ENCODE results near the gene BTNL3.
"Not testable (repeated sequence)": the region's sequence is repeated elsewhere in the genome, so short reads cannot be mapped to it uniquely, and the experiment has no call there.

BTNL3 gene, protein sequence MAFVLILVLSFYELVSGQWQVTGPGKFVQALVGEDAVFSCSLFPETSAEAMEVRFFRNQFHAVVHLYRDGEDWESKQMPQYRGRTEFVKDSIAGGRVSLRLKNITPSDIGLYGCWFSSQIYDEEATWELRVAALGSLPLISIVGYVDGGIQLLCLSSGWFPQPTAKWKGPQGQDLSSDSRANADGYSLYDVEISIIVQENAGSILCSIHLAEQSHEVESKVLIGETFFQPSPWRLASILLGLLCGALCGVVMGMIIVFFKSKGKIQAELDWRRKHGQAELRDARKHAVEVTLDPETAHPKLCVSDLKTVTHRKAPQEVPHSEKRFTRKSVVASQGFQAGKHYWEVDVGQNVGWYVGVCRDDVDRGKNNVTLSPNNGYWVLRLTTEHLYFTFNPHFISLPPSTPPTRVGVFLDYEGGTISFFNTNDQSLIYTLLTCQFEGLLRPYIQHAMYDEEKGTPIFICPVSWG

DNA sequence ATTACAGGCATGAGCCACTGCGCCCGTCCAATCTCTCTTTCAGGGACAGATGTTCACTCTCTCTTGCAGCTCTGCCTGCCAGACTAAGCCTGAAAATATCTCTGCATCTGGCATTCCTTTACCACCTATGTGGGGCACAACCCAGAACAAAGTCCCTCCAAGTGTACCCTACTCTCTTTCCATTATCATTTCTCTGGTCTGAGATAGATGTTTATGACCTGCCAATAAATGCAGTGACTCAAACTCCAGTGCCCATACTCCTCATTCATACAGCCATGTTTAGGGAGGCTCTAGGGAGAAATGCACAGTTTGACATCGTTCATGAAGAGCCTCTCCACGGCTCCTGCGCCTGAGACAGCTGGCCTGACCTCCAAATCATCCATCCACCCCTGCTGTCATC lies at the start of gene BTNL3:
Gene BTNL3, plus strand, starts transcription at position 255 of the 400 bp plus-strand sequence. CDS start 183 bp downstream, outside the sequence.
- DNase-seq: no peak
- intact Hi-C loops (cut with DNase I): no loop called here

DNA sequence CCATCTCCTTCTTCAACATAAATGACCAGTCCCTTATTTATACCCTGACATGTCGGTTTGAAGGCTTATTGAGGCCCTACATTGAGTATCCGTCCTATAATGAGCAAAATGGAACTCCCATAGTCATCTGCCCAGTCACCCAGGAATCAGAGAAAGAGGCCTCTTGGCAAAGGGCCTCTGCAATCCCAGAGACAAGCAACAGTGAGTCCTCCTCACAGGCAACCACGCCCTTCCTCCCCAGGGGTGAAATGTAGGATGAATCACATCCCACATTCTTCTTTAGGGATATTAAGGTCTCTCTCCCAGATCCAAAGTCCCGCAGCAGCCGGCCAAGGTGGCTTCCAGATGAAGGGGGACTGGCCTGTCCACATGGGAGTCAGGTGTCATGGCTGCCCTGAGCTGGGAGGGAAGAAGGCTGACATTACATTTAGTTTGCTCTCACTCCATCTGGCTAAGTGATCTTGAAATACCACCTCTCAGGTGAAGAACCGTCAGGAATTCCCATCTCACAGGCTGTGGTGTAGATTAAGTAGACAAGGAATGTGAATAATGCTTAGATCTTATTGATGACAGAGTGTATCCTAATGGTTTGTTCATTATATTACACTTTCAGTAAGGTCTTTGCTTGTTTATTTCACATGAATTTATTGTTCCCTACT lies 38.2 kb upstream of the BTNL3 start:
- intact Hi-C loops (cut with DNase I): no loop called here
- DNase-seq: no peak

DNA sequence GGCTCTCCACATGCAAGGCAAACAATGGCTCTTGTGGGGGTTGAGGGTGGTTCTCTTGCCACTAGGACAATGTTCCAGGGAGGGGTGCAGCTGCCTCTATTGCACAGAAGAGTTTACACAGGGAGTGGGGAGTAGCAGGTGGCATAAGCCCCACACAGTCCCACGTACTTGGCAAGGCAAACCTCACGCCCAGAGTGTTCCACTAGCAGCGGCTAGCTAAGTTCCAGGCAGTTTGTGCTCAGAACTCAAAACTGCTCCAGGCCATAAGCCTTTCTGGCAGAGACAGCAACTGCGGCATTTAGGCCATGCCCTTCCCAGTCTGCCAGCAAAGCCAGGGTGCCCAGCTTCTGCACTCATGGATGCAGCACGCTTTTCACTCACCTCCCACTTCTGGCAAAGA lies 29.0 kb upstream of the BTNL3 start:
- peak in 2 of 10 donors; percentile 10 to 70 for DNase-seq
- intact Hi-C loops (cut with DNase I): no loop called here

DNA sequence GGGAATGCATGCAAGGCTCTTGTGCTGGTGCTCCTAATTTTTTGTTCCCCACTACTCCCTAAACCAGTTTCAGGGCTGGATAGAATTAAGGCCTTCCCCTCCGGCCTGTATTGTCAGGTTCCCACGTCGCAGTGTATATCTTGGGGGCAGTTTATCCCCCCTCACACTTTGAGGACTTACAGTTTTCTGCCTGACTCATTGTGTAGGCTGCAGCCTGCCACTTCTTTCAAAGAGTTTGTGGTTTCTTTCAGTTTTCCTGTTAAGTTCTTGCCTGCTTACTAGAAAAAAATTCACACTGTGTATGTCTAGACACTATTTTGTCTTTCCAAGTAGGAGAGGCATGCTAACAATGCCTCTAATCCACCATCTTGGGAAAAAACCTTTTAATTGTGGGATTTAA lies 28.4 kb upstream of the BTNL3 start:
- intact Hi-C loops (cut with DNase I): no loop called here
- DNase-seq: no peak

DNA sequence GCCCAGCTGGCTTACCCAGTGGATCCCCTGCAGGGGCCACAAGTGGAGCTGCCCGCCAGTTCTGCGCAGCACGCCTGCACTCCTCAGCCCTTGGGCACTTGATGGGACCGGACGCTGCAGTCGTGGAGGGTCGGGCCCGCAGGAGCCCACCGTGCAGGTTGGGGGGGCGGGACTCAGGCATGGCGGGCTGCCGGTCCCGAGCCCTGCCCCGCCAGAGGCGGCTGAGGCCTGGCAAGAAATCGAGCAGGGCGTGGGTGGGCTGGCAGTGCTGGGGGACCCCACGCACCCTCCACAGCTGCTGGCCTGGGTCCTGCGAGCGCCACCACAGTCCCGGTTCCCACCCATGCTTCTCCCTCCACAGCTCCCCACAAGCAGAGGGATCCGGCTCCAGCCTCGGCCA lies 19.2 kb upstream of the BTNL3 start:
- intact Hi-C loops (cut with DNase I): no loop called here
- DNase-seq: peak in 2 of 10 donors; percentile 66 to 68

DNA sequence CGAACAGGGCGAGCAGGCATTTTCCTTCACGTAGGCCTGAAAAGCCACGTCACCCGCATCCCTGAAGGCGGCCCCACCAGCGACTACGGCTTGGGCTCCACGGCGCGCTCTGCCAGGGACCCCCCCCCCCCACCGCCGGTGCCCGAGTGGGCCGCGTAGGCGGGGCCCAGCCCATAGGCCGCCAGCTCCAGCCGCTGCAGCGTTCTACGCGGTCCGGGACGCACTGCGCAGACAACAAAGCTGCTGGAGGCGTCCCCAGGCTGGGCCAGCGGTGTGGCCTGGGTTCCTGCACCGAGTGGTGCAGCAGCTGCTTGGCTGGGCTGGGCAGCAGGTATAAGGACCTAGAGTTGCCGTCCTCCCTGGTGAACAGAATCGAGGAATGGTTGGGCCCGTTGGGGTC lies 18.3 kb upstream of the BTNL3 start:
- DNase-seq: peak in 2 of 10 donors; percentile 59 to 60
- intact Hi-C loops (cut with DNase I): no loop called here

DNA sequence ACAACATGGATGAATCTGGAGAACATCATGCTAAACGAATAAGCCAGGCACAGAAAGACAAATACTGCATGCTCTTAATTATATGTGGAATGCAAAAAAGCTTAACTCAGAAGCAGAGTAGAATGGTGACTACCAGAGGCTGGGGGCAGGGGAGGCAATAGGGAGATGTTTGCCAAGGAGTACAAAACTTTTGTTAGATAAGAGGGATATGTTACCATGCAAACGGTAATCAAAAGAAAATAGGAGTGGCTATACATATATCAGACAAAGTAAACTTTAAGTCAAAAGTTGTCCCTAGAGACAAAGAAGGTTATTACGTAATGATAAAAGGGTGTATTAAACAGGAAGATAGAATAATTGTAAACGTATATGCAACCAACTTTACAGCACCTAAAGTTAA lies 17.8 kb upstream of the BTNL3 start:
- no peak for DNase-seq
- intact Hi-C loops (cut with DNase I): no loop called here

DNA sequence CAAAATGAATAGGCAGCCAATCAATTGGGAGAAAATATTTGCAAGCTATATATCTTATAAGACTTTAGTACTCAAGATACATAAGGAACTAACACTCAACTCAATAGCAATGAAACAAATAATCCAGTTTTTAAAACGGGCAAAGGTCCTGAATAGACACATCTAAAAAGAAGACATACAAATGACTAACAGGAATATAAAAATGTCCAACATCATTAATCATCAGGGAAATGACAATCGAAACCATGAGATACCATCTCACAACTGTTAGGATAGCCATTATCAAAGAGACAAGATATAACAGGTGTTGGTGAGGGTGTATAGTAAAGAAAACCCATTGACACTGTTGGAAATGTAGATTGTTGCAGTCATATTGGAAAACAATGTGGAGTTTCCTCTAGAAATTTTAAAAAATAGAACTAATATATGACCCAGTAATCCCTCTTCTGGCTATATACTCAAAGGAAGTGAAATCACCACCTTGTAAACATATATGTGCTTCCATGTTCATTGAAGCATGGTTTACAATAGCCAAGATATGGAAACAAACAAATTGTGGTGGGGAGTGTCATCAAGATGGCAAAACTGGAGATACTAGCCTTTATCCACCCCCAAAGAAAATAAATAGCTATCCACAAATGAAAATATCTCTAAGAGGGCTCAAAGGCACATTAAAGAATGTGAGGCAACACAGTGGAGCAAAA lies 13.9 kb upstream of the BTNL3 start:
- intact Hi-C loops (cut with DNase I): no loop called here
- DNase-seq: no peak

DNA sequence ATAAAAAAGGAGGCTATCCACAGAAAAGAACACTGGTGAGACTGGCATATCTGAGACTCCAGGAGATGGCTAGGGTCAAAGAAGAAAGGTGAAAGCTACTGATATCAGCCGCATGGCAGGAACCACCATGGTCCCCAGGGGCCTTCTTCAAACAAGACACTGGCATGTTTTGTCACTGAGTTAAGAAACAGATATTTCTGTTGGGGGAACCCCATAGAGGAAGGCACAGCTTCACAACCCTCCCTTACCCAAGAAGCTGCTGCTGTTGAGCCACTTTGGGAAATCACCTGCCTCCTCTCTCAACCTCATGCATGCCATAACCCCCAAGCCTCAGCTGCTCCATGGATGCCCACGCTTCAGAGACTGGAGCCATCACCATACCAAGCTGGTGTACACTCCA lies 13.3 kb upstream of the BTNL3 start:
- no peak for DNase-seq
- intact Hi-C loops (cut with DNase I): no loop called here

DNA sequence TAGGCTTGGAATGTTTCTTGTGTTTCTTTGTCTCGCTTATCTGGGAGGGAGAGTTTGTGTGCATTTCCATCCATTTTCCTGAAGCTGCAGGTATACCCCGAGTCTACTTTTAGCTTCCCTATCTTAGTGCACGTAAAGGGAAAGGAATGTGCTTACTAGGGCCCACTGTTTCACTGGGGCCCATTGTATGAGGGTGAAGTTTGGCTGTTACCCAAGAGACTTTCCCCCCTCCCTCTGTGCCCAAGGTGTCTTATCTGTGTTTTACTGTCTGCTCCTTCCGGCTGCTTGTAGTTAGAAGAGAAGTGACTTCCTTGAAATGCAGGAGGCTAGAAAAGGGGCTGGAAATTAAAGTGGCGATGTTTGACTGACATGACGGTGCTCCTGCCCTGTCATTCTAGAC lies 12.1 kb upstream of the BTNL3 start:
- DNase-seq: no peak
- intact Hi-C loops (cut with DNase I): no loop called here

DNA sequence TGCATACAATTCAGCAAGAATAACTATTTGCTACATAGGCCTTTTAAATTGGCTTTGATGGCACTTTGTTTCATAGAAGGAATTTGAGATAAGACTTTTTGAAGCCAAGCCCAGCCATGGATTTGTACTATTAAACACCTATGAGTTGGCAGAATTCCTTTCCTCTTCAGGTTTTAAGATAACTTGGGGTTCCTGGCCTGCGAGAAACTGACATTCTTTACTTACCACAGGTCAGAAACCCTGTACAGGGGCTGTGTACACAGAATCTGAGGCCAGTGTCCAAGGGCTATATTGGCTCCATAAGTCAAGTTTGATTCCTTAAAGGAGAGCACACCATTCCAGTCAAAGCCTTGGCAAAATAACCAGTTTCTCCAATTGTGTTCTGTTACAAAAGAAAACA lies 10.8 kb upstream of the BTNL3 start:
- DNase-seq: no peak
- intact Hi-C loops (cut with DNase I): no loop called here

DNA sequence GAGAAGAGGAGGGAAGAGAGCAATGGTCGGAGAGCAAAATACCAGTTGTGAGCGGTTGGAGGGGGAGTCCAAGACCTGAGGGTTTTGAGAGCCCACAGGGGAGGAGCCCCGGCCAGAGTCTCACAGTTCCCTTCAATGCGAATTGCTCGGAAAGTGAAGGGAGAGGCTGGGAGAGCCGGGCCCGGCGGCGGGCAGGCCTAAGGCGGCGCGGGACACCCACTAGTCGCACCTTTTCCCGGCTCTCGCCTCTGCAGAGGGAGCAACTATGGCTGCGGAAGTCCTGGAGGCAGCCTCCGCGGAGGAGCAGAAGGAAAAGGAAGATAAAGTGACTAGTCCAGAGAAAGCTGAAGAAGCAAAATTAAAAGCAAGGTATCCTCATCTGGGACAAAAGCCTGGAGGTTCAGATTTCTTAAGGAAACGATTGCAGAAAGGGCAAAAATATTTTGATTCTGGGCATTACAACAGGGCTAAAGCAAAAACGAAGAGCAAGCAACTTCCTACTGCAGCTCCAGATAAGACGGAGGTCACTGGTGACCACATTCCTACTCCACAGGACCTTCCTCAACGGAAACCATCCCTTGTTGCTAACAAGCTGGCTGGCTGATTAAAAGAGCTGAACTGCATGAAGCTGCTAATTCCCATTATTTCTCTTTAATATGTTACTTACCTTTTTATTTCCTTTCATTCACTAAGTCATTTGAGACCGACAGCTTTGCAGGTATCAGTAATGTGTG lies 6.5 kb upstream of the BTNL3 start:
- DNase-seq: no peak
- intact Hi-C loops (cut with DNase I): no loop called here

DNA sequence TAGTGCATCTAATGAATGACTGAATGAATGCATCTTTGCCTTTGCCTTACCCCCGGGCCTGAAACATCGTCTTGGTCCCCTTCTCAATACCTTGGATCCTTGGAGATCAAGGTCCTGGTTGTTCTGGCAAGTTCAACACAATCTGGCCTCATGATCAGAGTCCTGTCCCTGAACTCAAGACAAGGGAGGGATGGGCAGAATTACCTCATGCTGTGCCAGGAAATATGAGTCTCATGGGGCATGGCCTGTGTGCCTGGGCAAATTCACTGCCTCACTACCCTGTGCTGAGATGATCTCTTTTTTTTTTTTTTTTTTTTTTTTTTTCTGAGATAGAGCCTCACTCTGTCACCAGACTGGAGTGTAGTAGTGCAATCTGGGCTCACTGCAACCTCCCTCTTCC lies 630 bp upstream of the BTNL3 start:
- no peak for DNase-seq
- intact Hi-C loops (cut with DNase I): no loop called here

DNA sequence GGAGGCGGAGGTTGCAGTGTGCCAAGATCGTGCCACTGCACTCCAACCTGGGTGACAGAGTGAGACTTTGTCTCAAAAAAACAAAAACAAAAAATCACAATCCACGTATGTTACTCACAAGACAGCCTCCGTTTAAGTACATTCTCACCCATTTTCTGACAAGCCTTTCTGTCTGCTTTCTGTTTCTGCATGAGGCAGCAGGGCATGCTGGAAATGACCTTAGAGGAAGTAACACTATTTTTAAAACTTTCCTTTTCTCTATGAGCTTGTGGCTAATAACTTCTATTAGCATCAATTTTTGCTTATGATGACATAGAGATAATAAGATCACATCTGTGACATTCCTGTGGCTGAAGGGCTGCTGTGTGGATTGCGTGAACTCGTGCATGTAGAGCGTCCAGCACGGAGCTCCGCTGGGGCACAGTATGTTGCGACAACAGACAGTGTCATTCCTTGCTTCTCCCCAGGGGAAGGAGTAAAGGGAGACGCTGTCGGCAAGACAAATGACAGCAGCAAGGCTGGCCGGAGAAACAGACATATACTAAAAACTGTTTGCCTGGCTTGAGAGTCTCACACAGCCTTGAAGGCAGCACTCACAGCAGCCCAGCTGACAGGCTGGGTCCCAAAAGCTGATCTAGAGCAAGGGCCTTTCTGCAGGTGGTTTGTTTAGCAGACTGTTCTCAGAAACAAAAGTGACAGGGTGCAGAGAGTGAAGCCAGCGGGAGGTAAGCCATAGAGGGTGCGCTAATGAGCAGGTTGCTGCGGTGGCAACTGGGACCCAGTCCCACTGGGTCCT lies 1.6 kb downstream of the BTNL3 start:
- intact Hi-C loops (cut with DNase I): no loop called here
- DNase-seq: no peak

DNA sequence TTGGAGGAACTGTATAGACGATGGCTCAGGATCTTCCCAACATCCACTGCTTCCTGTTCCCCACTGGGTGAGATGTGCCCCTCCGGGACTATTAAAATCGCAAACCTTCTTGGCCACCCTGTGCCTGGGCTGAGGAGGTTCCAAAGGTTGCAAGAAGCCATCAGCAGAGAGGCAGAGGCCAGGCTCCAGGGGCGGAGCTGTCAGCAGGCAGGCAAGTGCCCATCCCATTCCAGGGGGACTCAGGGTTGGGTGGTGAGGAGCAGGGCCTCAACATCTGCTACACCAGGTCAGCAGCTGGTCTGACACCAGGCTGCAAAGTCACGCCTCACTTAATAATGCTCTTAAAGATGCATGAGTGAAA lies 2.2 kb downstream of the BTNL3 start:
- intact Hi-C loops (cut with DNase I): no loop called here

DNA sequence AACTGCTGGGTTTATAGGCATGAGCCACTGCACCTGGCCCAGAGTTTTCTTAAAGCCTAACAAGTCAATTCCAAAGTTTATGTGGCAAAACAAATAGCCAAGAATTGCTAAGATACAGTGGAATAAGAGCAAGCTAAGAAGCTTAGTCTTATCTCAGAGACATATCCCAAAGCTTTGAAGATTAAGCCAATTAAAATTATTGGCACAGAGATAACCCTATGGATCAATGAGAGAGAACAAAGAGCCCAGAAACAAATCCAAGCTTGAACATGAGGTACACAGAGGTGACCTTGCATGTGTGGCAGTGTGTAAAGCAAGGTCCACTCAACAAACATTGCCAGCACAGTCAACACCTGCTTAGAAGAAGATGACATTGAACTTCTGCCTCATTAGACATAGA lies 13.3 kb downstream of the BTNL3 start:
- no peak for DNase-seq
- intact Hi-C loops (cut with DNase I): no loop called here

More for the DNA sequence above, 2.2 kb downstream of the BTNL3 start:
- no peak for DNase-seq

DNA sequence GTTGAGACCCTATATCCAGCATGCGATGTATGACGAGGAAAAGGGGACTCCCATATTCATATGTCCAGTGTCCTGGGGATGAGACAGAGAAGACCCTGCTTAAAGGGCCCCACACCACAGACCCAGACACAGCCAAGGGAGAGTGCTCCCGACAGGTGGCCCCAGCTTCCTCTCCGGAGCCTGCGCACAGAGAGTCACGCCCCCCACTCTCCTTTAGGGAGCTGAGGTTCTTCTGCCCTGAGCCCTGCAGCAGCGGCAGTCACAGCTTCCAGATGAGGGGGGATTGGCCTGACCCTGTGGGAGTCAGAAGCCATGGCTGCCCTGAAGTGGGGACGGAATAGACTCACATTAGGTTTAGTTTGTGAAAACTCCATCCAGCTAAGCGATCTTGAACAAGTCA lies 17.1 kb downstream of the BTNL3 start:
- DNase-seq: peak in 1 of 10 donors; percentile 39
- intact Hi-C loops (cut with DNase I): loop anchor here (2.0 kb wide), 1 partner anchor 59 kb away; no protein-coding TSS in a partner anchor

DNA sequence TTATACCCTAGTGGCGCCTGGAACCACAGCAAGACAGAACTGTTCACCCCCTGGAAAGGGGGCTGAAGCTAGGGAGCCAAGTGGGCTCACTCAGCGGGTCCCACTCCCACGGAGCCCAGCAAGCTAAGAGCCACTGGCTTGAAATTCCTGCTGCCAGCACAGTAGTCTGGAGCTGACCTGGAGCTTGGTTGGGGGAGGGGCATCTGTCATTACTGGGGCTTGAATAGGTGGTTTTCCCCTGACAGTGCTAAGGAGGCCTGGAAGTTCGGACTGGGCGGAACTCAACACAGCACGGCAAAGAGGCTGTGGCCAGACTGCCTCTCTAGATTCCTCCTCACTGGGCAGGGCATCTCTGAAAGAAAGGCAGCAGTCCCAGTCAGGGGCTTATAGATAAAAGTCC lies 19.5 kb downstream of the BTNL3 start:
- intact Hi-C loops (cut with DNase I): no loop called here
- no peak for DNase-seq

DNA sequence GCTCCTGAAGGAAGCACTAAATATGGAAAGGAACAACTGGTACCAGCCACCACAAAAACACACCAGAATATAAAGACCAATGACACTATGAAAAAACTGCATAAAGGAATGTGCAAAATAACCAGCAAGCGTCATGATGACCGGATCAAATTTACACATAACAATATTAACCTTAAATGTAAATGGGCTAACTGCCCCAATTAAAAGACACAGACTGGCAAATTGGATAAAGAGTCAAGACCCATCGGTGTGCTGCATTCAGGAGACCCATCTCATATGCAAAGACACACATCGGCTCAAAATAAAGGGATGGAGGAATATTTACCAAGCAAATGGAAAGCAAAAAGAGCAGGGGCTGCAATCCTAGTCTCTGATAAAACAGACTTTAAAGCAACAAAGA lies 21.4 kb downstream of the BTNL3 start:
- intact Hi-C loops (cut with DNase I): not testable (repeated sequence)

DNA sequence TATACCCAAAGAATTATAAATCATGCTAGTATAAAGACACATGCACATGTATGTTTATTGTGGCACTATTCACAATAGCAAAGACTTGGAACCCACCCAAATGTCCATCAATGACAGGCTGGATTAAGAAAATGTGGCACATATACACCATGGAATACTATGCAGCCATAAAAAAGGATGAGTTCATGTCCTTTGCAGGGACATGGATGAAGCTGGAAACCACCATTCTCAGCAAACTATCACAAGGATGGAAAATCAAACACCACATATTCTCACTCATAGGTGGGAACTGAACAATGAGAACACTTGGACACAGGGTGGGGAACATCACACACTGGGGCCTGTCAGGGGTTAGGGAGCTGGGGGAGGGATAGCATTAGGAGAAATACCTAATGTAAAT lies 26.0 kb downstream of the BTNL3 start:
- DNase-seq; intact Hi-C loops (cut with DNase I): not testable (repeated sequence)

More for the DNA sequence above, 21.4 kb downstream of the BTNL3 start:
- DNase-seq: not testable (repeated sequence)
